ENCODE measurements around the gene PAM. TPM values are rescaled to one million over a fixed set of nuclear protein-coding genes. Genes with fewer than 3 reads are reported as not detected.

Gene PAM
- total and polyA plus RNA-seq, 2 of the 8 experiments (the other 6 are each of a cell fraction or from before 2014, with no cell fraction given), result 30.4 to 67.8 TPM

GRCh38 chr5:102879741-102880140 lies 124.6 kb downstream of the PAM start:
- no peaks in the 10 kb centered on the region for H3K23me2 ChIP-seq (ENCODE audit: low read depth, low read length)
- H3K27ac ChIP-seq (ENCODE audit: low read depth, low read length), result no peak overlapping the region
- no peak overlapping the region for H3K23ac ChIP-seq (ENCODE audit: insufficient read length)
- H3K79me2 ChIP-seq (ENCODE audit: control insufficient read depth in 1 of 2, insufficient read depth in 2 of 2, low read length in 2 of 2), result no peaks in the 10 kb centered on the region
- peaks cover 0 to 8% (median 0%) of the 10 kb centered on the region in 4 experiments; a peak in 2 of 7 replicates for H3K4me1 ChIP-seq (replicated peaks in 1 of 4; ENCODE audit: control insufficient read depth in 3 of 4, insufficient read depth in 4 of 4, low read length in 3 of 4)
- H4K20me1 ChIP-seq (replicated peaks in 1 of 2; ENCODE audit: control insufficient read depth in 1 of 2, insufficient read depth in 2 of 2, low read length in 2 of 2), result no peaks in the 10 kb centered on the region
- no peak overlapping the region for H2AFZ ChIP-seq (ENCODE audit: low read length)
- no peak overlapping the region for H2BK120ac ChIP-seq (replicated peaks; ENCODE audit: low read depth, low read length)
- H3K27me3 ChIP-seq (replicated peaks in 1 of 4; ENCODE audit: control insufficient read depth in 3 of 4, extremely low read depth in 1 of 4, insufficient read depth in 3 of 4, low read length in 3 of 4), result no peaks in the 10 kb centered on the region
- no peak overlapping the region for H3K4ac ChIP-seq (replicated peaks; ENCODE audit: insufficient read length, low read depth, low read length)
- H3K36me3 ChIP-seq (ENCODE audit: control insufficient read depth in 2 of 4, insufficient read depth in 4 of 4, low read length in 3 of 4), result no peaks in the 10 kb centered on the region
- CTCF ChIA-PET (ENCODE audit: partially characterized antibody), result no interaction called here
- H3K79me1 ChIP-seq (ENCODE audit: low read depth, low read length), result no peaks in the 10 kb centered on the region
- H3K14ac ChIP-seq (ENCODE audit: insufficient read length), result no peak overlapping the region
- POLR2A ChIA-PET (ENCODE audit: partially characterized antibody), result no interaction called here
- WGBS, 2 experiments (ENCODE audit: extremely low coverage in 1 of 2, insufficient coverage in 1 of 2, insufficient read length in 1 of 2, insufficient replicate concordance in 2 of 2, low coverage in 1 of 2, low lambda C conversion rate in 2 of 2, missing lambda C conversion rate in 1 of 2), result 96% methylated on average over 6 of the region's 6 CpGs; no CpG with 5 or more reads in 1 of the 2 experiments
- H2BK15ac ChIP-seq (ENCODE audit: low read length), result no peak overlapping the region
- H3K56ac ChIP-seq (replicated peaks; ENCODE audit: insufficient read length, low read depth, low read length), result no peak overlapping the region
- FAIRE-seq (no peak), DNase-seq (ENCODE audit: low read depth in 1 of 2, low spot score in 2 of 2) (no peak)
- no peak overlapping the region for H4K5ac ChIP-seq (ENCODE audit: insufficient read length, low read depth, low read length)
- H4K91ac ChIP-seq (replicated peaks; ENCODE audit: insufficient read length, low read length), result no peak overlapping the region
- H3K9ac ChIP-seq (replicated peaks in 1 of 4; ENCODE audit: extremely low read depth in 1 of 4, low read depth in 3 of 4, low read length in 3 of 4), result no peak overlapping the region
- H2BK5ac ChIP-seq (ENCODE audit: low read depth, low read length), result no peak overlapping the region
- H3K4me3 ChIP-seq (ENCODE audit: extremely low read depth in 1 of 4, insufficient read depth in 2 of 4, low read depth in 3 of 4, low read length in 4 of 4), result no peak overlapping the region
- no peak overlapping the region for H2AK5ac ChIP-seq (ENCODE audit: low read depth, low read length)
- no peak overlapping the region for H3K18ac ChIP-seq (ENCODE audit: extremely low read depth, low read length)
- no peaks in the 10 kb centered on the region for H3K9me3 ChIP-seq (ENCODE audit: insufficient read depth in 2 of 2, low read depth in 1 of 2, low read length in 1 of 2)
- H2BK12ac ChIP-seq (ENCODE audit: low read depth, low read length), result no peak overlapping the region
- H2BK20ac ChIP-seq (ENCODE audit: low read length), result no peak overlapping the region
- H3K4me2 ChIP-seq (ENCODE audit: insufficient read depth in 1 of 2, low read depth in 2 of 2, low read length in 2 of 2), result no peak overlapping the region
- H4K8ac ChIP-seq (ENCODE audit: extremely low read depth, insufficient read depth, low read length), result no peak overlapping the region
- TF ChIP-seq CBX8 (IDR thresholded peaks at IDR 0.05; ENCODE audit: borderline replicate concordance, low read depth, low read length), result no peak
- TF ChIP-seq, protein P1, sequence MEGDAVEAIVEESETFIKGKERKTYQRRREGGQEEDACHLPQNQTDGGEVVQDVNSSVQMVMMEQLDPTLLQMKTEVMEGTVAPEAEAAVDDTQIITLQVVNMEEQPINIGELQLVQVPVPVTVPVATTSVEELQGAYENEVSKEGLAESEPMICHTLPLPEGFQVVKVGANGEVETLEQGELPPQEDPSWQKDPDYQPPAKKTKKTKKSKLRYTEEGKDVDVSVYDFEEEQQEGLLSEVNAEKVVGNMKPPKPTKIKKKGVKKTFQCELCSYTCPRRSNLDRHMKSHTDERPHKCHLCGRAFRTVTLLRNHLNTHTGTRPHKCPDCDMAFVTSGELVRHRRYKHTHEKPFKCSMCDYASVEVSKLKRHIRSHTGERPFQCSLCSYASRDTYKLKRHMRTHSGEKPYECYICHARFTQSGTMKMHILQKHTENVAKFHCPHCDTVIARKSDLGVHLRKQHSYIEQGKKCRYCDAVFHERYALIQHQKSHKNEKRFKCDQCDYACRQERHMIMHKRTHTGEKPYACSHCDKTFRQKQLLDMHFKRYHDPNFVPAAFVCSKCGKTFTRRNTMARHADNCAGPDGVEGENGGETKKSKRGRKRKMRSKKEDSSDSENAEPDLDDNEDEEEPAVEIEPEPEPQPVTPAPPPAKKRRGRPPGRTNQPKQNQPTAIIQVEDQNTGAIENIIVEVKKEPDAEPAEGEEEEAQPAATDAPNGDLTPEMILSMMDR (IDR thresholded peaks at IDR 0.05; ENCODE audit: control extremely low read depth in 1 of 3, insufficient read depth in 1 of 3, low read depth in 1 of 3, low read length in 3 of 3), result no peak
- no peak for TF ChIP-seq RXRA (IDR thresholded peaks at IDR 0.05; ENCODE audit: insufficient read depth, low read depth, low read length)
- TF ChIP-seq FOSL1 (IDR thresholded peaks at IDR 0.05; ENCODE audit: insufficient read depth, low read depth, low read length), result no peak
- TF ChIP-seq ASH2L (IDR thresholded peaks at IDR 0.05; ENCODE audit: low read length), result no peak
- no peak for TF ChIP-seq SP2 (IDR thresholded peaks at IDR 0.05; ENCODE audit: low read length)
- TF ChIP-seq EP300 (IDR thresholded peaks at IDR 0.05; ENCODE audit: borderline replicate concordance in 1 of 2, low read depth in 2 of 2, low read length in 2 of 2), result no peak
- TF ChIP-seq CREB1 (IDR thresholded peaks at IDR 0.05), result no peak
- no peak for TF ChIP-seq GABPA (IDR thresholded peaks at IDR 0.05; ENCODE audit: borderline replicate concordance, insufficient read depth, low read length)
- TF ChIP-seq EZH2 (IDR thresholded peaks at IDR 0.05; ENCODE audit: low read depth, low read length, severe bottlenecking), result no peak
- TF ChIP-seq BACH1 (IDR thresholded peaks at IDR 0.05; ENCODE audit: low read length), result no peak
- no peak for TF ChIP-seq CTBP2 (IDR thresholded peaks at IDR 0.05; ENCODE audit: borderline replicate concordance, insufficient read depth, insufficient read length, low read length)

Data from H1 (cell line).